Heart right ventricle (tissue), 16 donors: ENCODE results near the gene PHKB. TPM values are rescaled to one million over a fixed set of nuclear protein-coding genes. Genes with fewer than 3 reads are reported as not detected.

Experiments used
- ATAC-seq, 8 donors: fragments of 200-7000 bp; cut with Tn5 transposase; one replicate each; pipeline ENCODE4 v1.9.1; 2020; ENCODE audit warnings: mild to moderate bottlenecking in 8 of 8, moderate library complexity in 8 of 8, moderate number of reproducible peaks in 1 of 8
- DNase-seq, 2 donors: peaks; one replicate each; pipeline ENCODE4 v3.0.0-alpha.2; 2020
- H3K27ac ChIP-seq, 10 donors: fragments of 200-600 bp; sonication (generic) in 2 of 10; one replicate each; pipeline versions ENCODE4 v1.5.0 to v1.8.0; 2020 to 2022; ENCODE audit warnings: mild to moderate bottlenecking in 3 of 10
- H3K27me3 ChIP-seq, 7 donors: fragments of 200-600 bp; one replicate each; pipeline ENCODE4 v1.8.0; 2021 to 2022; ENCODE audit warnings: mild to moderate bottlenecking in 2 of 7
- H3K36me3 ChIP-seq, 9 donors: fragments of 200-600 bp; sonication (generic) in 1 of 9; one replicate each; pipeline versions ENCODE4 v1.5.0 to v1.8.0; 2020 to 2022; ENCODE audit warnings: mild to moderate bottlenecking in 2 of 9
- H3K4me1 ChIP-seq, 9 donors: fragments of 200-600 bp; sonication (generic) in 1 of 9; one replicate each; pipeline versions ENCODE4 v1.5.0 to v1.8.0; 2020 to 2022; ENCODE audit warnings: mild to moderate bottlenecking in 4 of 9
- H3K4me3 ChIP-seq, 10 donors: fragments of 200-600 bp; sonication (generic) in 2 of 10; one replicate each; pipeline versions ENCODE4 v1.5.0 to v1.8.0; 2020 to 2022; ENCODE audit warnings: mild to moderate bottlenecking in 7 of 10, moderate library complexity in 2 of 10
- H3K9me3 ChIP-seq, 11 donors: fragments of 200-600 bp in 10 of 11; sonication (generic) in 2 of 11; one replicate each; pipeline versions ENCODE4 v1.5.0 to v1.8.0; 2013 to 2022; ENCODE audit warnings: mild to moderate bottlenecking in 2 of 11, control low read depth in 1 of 11, moderate library complexity in 1 of 11
- CTCF ChIP-seq, 9 donors: fragments of 200-600 bp; sonication (generic) in 2 of 9; IDR thresholded peaks; one replicate each; pipeline versions ENCODE4 v1.5.0 to v1.8.0; 2021 to 2022; ENCODE audit warnings: antibody characterized with exemption in 9 of 9, mild to moderate bottlenecking in 5 of 9, moderate library complexity in 1 of 9
- WGBS, 2 donors: extraction: QIAGEN DNeasy Blood & Tissue Kit; methylation state at CpG; one replicate each; pipeline ENCODE4 v1.1.7; 2013; ENCODE audit warnings: inconsistent platforms in 1 of 2; 5-methylcytosine and 5-hydroxymethylcytosine counted together
- intact Hi-C, 10 donors: fragments of 100-400 bp; cut with DNase I; formaldehyde crosslinking; loops; one replicate each; pipeline versions ENCODE4 v1.11.1 to v1.14.2; 2022
- polyA plus RNA-seq, 2 donors: library from polyadenylated mRNA; stranded (reverse); fragments of 200-250 nt; gene quantifications; one replicate each; pipeline ENCODE4 v1.2.3, GENCODE V29; 2013
- total RNA-seq, 10 donors: library from RNA; stranded (reverse); fragmentation: NEBNext Ultra II Directional in 3 of 10; extraction: Animal tissue kit (Norgen Biotek cat#: 25700) in 3 of 10; gene quantifications; one replicate each; pipeline versions ENCODE4 v1.2.1 to v1.2.4, GENCODE V29; 2021 to 2023
- donor health status: Arrhythmogenic right ventricular cardiomyopathy.
- donor health status: ischemic (EF 13 %, LVEDD 7.1; RV severe dilation, severe dysfunction).
- donor health status: healthy with polysubstance abuse.
- donor health status: DM: no; HTN: yes; CAD: no.
- donor health status: DM: no; HTN: no; CAD: no.
- donor health status: ischemic (EF 25% LVEDD 6.9; RV normal size, moderate dysfunction).
- donor health status: ischemic (EF 25% LVEDD 5.7; RV mildly dilated, moderate dysfunction).
- donor health status: healthy.
- donor health status: DM: yes; HTN: yes; CAD: no.
- donor health status: Ischemic cardiomyopathy.
- donor health status: ischemic (EF 35%, LVEDD 5.7; RV mildly dilated, moderate dysfunction).
- donor health status: nonischemic (EF 11% LVEDD 7.7; RV severe dilation, severe dysfunction).
- donor health status: DM: yes; HTN: yes; CAD: no.
- donor health status: PGD.
- donor health status: ischemic (EF 29% LVEDD 5.4; RV normal size, mild dysfunction).
- donor health status: nonischemic (EF 23%, LVEDD 6.1; RV moderate dilation, normal function).

Gene PHKB
- total and polyA plus RNA-seq, 12 donors: 16.9 to 76.6 (median 63.6) TPM

GRCh38 chr16:47695756-47696155, 234.6 kb downstream of the PHKB start:
- no peak for DNase-seq

GRCh38 chr16:47697826-47698225, 236.7 kb downstream of the PHKB start:
- no peak overlapping the region for H3K4me3 ChIP-seq
- 76 to 81% methylated on average over 3 of the region's 3 CpGs for WGBS, 2 donors
- no peak for TF ChIP-seq CTCF (IDR thresholded peaks at IDR 0.05)
- H3K9me3 ChIP-seq: no peaks in the 10 kb centered on the region
- H3K27ac ChIP-seq: no peak overlapping the region
- no peak for DNase-seq
- no peaks in the 10 kb centered on the region for H3K4me1 ChIP-seq
- peaks cover 0 to 100% (median 65%) of the 10 kb centered on the region in 9 donors for H3K36me3 ChIP-seq
- intact Hi-C loops: no loop called here
- H3K27me3 ChIP-seq: no peaks in the 10 kb centered on the region
- ATAC-seq: no peak

More at GRCh38 chr16:47695756-47696155, 234.6 kb downstream of the PHKB start:
- Histone ChIP-seq H3K27me3 (no peaks in the 10 kb centered on the region), H3K4me1 (no peaks in the 10 kb centered on the region), H3K4me3 (no peak overlapping the region), H3K36me3 (peaks cover 0 to 100% (median 74%) of the 10 kb centered on the region in 9 donors), H3K27ac (no peak overlapping the region), H3K9me3 (no peaks in the 10 kb centered on the region)
- no peak for TF ChIP-seq CTCF (IDR thresholded peaks at IDR 0.05)
- ATAC-seq: no peak
- intact Hi-C loops: no loop called here
- WGBS, 2 donors: 89 to 91% methylated on average over 4 of the region's 4 CpGs

GRCh38 chr16:47699106-47699505, 238.0 kb downstream of the PHKB start:
- WGBS, 2 donors: 76 to 83% methylated on average over 5 of the region's 5 CpGs
- H3K4me1 ChIP-seq: no peaks in the 10 kb centered on the region
- no peak overlapping the region for H3K4me3 ChIP-seq
- H3K9me3 ChIP-seq: no peaks in the 10 kb centered on the region
- intact Hi-C loops: no loop called here
- ATAC-seq (no peak), DNase-seq (no peak)
- H3K27ac ChIP-seq: no peak overlapping the region
- TF ChIP-seq CTCF (IDR thresholded peaks at IDR 0.05): no peak
- peaks cover 0 to 87% (median 56%) of the 10 kb centered on the region in 9 donors for H3K36me3 ChIP-seq
- H3K27me3 ChIP-seq: no peaks in the 10 kb centered on the region

GRCh38 chr16:47700857-47701587, 239.9 kb downstream of the PHKB start:
- no peaks in the 10 kb centered on the region for H3K27me3 ChIP-seq
- intact Hi-C loops: no loop called here
- DNase-seq (no peak), ATAC-seq (no peak)
- H3K4me3 ChIP-seq: no peak overlapping the region
- no peaks in the 10 kb centered on the region for H3K4me1 ChIP-seq
- TF ChIP-seq CTCF (IDR thresholded peaks at IDR 0.05): no peak
- H3K36me3 ChIP-seq: peaks cover 0 to 68% (median 38%) of the 10 kb centered on the region in 9 donors
- 75 to 77% methylated on average over 6 of the region's 6 CpGs for WGBS, 2 donors
- no peaks in the 10 kb centered on the region for H3K9me3 ChIP-seq
- H3K27ac ChIP-seq: no peak overlapping the region
